Measurements from ENCODE around the gene MN1.

- TF ChIP-seq CTCF (IDR thresholded peaks at IDR 0.05), result no peak
- no peak for TF ChIP-seq POLR2A (IDR thresholded peaks at IDR 0.05)
These were observed 43.4 kb upstream of the MN1 start for GRCh38 chr22:27844656-27845591.

Measured in uterus (tissue), 2 donors.